NB4 (cell line): Measurements from ENCODE around the gene GRAPL.
"Not testable (repeated sequence)": the region's sequence is repeated elsewhere in the genome, so short reads cannot be mapped to it uniquely, and the experiment has no call there.

Source experiments
- MYC ChIP-seq: IDR thresholded peaks from 2 replicates; pipeline ENCODE4 v1.6.1; 2011; ENCODE audit warnings: low read depth, low read length
- POLR2A ChIP-seq: IDR thresholded peaks from 2 replicates; pipeline ENCODE4 v1.6.1; 2011; ENCODE audit warnings: mild to moderate bottlenecking; ENCODE audit not compliant: insufficient read length; ENCODE audit errors: extremely low read depth
- TF ChIP-seq, protein P1 (sequence below): IDR thresholded peaks from one replicate; pipeline ENCODE4 v1.5.1; 2012; ENCODE audit warnings: low read depth, low read length
- TF ChIP-seq, protein P2 (sequence below): IDR thresholded peaks from 2 replicates; pipeline ENCODE4 v1.6.1; 2011; ENCODE audit warnings: low read depth, low read length

DNA sequence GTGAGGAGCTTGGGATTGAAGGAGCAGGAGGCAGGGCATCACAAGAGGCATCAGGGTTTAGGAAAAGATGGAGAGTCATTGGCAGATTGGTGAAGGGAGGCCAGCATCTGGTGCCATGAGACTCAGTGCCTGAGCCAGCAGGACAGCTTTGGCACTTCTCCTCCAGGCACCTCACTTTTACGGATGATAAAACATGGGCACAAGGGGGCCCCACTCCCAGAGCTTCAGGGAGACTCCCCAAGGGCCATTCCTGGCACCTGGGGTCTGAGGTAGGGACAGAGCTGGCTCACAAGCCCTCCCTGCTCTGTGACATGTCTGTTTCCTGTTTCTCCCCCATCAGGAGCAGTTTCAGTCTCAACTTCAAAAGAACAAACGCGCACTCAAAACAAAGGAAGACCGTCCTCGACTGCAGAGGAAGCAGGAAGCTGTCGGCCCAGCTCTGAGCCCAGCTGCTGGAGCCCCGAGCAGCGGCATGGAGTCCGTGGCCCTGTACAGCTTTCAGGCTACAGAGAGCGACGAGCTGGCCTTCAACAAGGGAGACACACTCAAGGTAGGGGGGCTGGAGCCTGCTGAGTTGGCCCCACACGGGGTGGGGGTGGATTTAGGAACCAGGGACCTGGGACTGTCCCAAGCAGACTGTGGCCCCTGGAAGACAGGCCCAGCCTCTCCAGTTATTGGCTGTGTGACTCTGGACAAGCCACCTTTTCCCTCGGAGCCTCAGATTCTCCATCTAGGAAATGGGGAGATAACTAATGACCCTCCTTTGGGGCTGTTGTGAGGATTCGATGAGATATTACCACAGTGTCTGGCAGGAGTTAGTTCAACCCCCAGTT is at the start of gene GRAPL:
- TF ChIP-seq, protein P1, sequence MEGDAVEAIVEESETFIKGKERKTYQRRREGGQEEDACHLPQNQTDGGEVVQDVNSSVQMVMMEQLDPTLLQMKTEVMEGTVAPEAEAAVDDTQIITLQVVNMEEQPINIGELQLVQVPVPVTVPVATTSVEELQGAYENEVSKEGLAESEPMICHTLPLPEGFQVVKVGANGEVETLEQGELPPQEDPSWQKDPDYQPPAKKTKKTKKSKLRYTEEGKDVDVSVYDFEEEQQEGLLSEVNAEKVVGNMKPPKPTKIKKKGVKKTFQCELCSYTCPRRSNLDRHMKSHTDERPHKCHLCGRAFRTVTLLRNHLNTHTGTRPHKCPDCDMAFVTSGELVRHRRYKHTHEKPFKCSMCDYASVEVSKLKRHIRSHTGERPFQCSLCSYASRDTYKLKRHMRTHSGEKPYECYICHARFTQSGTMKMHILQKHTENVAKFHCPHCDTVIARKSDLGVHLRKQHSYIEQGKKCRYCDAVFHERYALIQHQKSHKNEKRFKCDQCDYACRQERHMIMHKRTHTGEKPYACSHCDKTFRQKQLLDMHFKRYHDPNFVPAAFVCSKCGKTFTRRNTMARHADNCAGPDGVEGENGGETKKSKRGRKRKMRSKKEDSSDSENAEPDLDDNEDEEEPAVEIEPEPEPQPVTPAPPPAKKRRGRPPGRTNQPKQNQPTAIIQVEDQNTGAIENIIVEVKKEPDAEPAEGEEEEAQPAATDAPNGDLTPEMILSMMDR, result not testable (repeated sequence)
- not testable (repeated sequence) for TF ChIP-seq POLR2A, MYC
- TF ChIP-seq, protein P2, sequence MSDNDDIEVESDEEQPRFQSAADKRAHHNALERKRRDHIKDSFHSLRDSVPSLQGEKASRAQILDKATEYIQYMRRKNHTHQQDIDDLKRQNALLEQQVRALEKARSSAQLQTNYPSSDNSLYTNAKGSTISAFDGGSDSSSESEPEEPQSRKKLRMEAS, result not testable (repeated sequence)
